NT2/D1 (cell line): ENCODE data around the gene AOPEP.

Experiments
- DNase-seq: peaks from one replicate; pipeline ENCODE4 v3.0.0-alpha.2; 2011; ENCODE audit warnings: low read depth, low spot score
- H3K27me3 ChIP-seq: 2 replicates; pipeline ENCODE4 v1.6.0; 2011; ENCODE audit warnings: mild to moderate bottlenecking; ENCODE audit not compliant: insufficient read length, insufficient read depth
- H3K36me3 ChIP-seq: 2 replicates; pipeline ENCODE4 v1.6.1; 2011; ENCODE audit warnings: mild to moderate bottlenecking, low read length, mixed read lengths; ENCODE audit not compliant: insufficient read depth, insufficient read length
- H3K4me1 ChIP-seq: 2 replicates; pipeline ENCODE4 v1.5.1; 2011; ENCODE audit not compliant: insufficient read depth, insufficient read length
- H3K4me3 ChIP-seq: 2 replicates; pipeline ENCODE4 v1.5.1; 2011; ENCODE audit warnings: low read depth; ENCODE audit not compliant: insufficient read length
- H3K9ac ChIP-seq: 2 replicates; pipeline ENCODE4 v1.6.0; 2011; ENCODE audit warnings: low read depth; ENCODE audit not compliant: insufficient read length
- H3K9me3 ChIP-seq: 2 replicates; pipeline ENCODE4 v1.5.1; 2011; ENCODE audit warnings: mild to moderate bottlenecking, low read length; ENCODE audit not compliant: insufficient read depth
- SUZ12 ChIP-seq: IDR thresholded peaks from 2 replicates; pipeline ENCODE4 v1.6.1; 2011; ENCODE audit not compliant: insufficient read length, insufficient read depth; ENCODE audit errors: extremely low read depth
- YY1 ChIP-seq: IDR thresholded peaks from 2 replicates; pipeline ENCODE4 v1.6.1; 2011; ENCODE audit not compliant: insufficient read length, insufficient read depth
- ZNF274 ChIP-seq: IDR thresholded peaks from 2 replicates; pipeline ENCODE4 v1.6.1; 2011; ENCODE audit warnings: mild to moderate bottlenecking, low read depth, low read length

AOPEP gene

GRCh38 chr9:94867281-94867841 is 140.9 kb downstream of the AOPEP start:
- TF ChIP-seq ZNF274 (no peak), SUZ12 (no peak), YY1 (no peak)
- H3K27me3 ChIP-seq = no peaks in the 10 kb centered on the region
- DNase-seq = no peak
- H3K4me3 ChIP-seq = no peak overlapping the region
- H3K4me1 ChIP-seq = no peaks in the 10 kb centered on the region
- no peaks in the 10 kb centered on the region for H3K36me3 ChIP-seq
- no peaks in the 10 kb centered on the region for H3K9me3 ChIP-seq
- no peak overlapping the region for H3K9ac ChIP-seq

- no peak for TF ChIP-seq ZNF274
- Histone ChIP-seq H3K4me1 (no peaks in the 10 kb centered on the region), H3K9ac (no peak overlapping the region), H3K4me3 (no peak overlapping the region), H3K36me3 (no peaks in the 10 kb centered on the region), H3K9me3 (no peaks in the 10 kb centered on the region), H3K27me3 (no peaks in the 10 kb centered on the region)
- DNase-seq = no peak
These were observed 141.4 kb downstream of the AOPEP start for GRCh38 chr9:94867842-94868312.

GRCh38 chr9:94868464-94868863 is 142.0 kb downstream of the AOPEP start:
- H3K36me3 ChIP-seq = no peaks in the 10 kb centered on the region
- no peak for DNase-seq
- H3K9me3 ChIP-seq = no peaks in the 10 kb centered on the region
- TF ChIP-seq ZNF274 (no peak), YY1 (no peak), SUZ12 (no peak)
- H3K4me3 ChIP-seq = no peak overlapping the region
- H3K27me3 ChIP-seq = no peaks in the 10 kb centered on the region
- H3K9ac ChIP-seq = no peak overlapping the region
- H3K4me1 ChIP-seq = no peaks in the 10 kb centered on the region

GRCh38 chr9:94869415-94869843 is 142.9 kb downstream of the AOPEP start:
- Histone ChIP-seq H3K9me3 (no peaks in the 10 kb centered on the region), H3K36me3 (no peaks in the 10 kb centered on the region), H3K27me3 (no peaks in the 10 kb centered on the region), H3K9ac (no peak overlapping the region), H3K4me3 (no peak overlapping the region), H3K4me1 (no peaks in the 10 kb centered on the region)
- DNase-seq = no peak
- TF ChIP-seq YY1 = no peak
- TF ChIP-seq ZNF274 = no peak
- no peak for TF ChIP-seq SUZ12

- Histone ChIP-seq H3K27me3 (no peaks in the 10 kb centered on the region), H3K9ac (no peak overlapping the region), H3K4me3 (no peak overlapping the region), H3K9me3 (no peaks in the 10 kb centered on the region), H3K4me1 (no peaks in the 10 kb centered on the region), H3K36me3 (no peaks in the 10 kb centered on the region)
- TF ChIP-seq ZNF274 (no peak), YY1 (no peak), SUZ12 (no peak)
- no peak for DNase-seq
These were observed 143.9 kb downstream of the AOPEP start for GRCh38 chr9:94870465-94870792.

- Histone ChIP-seq H3K4me1 (no peaks in the 10 kb centered on the region), H3K36me3 (no peaks in the 10 kb centered on the region), H3K9ac (no peak overlapping the region), H3K27me3 (no peaks in the 10 kb centered on the region), H3K9me3 (no peaks in the 10 kb centered on the region), H3K4me3 (no peak overlapping the region)
- no peak for DNase-seq
- TF ChIP-seq YY1 = no peak
These were observed 144.5 kb downstream of the AOPEP start for GRCh38 chr9:94870793-94871558.

- H3K36me3 ChIP-seq = no peaks in the 10 kb centered on the region
- H3K9me3 ChIP-seq = no peaks in the 10 kb centered on the region
- DNase-seq = no peak
- no peak overlapping the region for H3K9ac ChIP-seq
- TF ChIP-seq YY1 (no peak), ZNF274 (no peak), SUZ12 (no peak)
- H3K4me3 ChIP-seq = no peak overlapping the region
- H3K27me3 ChIP-seq = no peaks in the 10 kb centered on the region
- no peaks in the 10 kb centered on the region for H3K4me1 ChIP-seq
These were observed 145.8 kb downstream of the AOPEP start for GRCh38 chr9:94872083-94872833.
